Activated CD8-positive, alpha-beta memory T cell treated with anti-CD3 and anti-CD28 coated beads for 4 hours (primary cell): ENCODE data around the gene ROBO1.
"Not testable (repeated sequence)": the region's sequence is repeated elsewhere in the genome, so short reads cannot be mapped to it uniquely, and the experiment has no call there.

Source experiments
- DNase-seq, 2 donors: peaks; one replicate each; pipeline ENCODE4 v3.0.0-alpha.2; 2020; ENCODE audit warnings: low read depth in 2 of 2

ROBO1 gene

GRCh38 chr3:79378064-79378463 is 389.7 kb downstream of the ROBO1 start:
- no peak for DNase-seq

- no peak for DNase-seq
Observed at GRCh38 chr3:79369306-79369705, 398.5 kb downstream of the ROBO1 start.

DNA sequence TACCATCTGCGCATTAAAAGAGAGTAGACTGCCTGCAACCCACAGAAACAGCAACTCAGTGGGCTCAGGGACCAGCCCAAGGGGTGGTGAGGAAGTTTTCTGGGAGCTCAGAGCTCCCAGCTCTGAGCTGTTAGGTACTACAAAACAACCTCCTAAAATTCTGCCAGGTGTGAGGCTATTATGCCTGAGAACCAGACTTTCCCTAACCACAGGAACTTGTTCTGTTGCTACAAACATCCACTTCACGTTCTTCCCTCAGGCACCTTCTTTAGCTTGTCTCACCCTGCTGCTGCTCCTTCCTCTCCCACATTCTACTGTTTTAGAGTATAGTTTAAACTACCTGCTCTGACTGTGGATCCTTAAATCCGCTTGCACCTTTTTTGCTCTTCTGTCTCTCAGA is 399.4 kb downstream of the ROBO1 start:
- no peak for DNase-seq

GRCh38 chr3:79367803-79368202 is 400.0 kb downstream of the ROBO1 start:
- DNase-seq = no peak

DNA sequence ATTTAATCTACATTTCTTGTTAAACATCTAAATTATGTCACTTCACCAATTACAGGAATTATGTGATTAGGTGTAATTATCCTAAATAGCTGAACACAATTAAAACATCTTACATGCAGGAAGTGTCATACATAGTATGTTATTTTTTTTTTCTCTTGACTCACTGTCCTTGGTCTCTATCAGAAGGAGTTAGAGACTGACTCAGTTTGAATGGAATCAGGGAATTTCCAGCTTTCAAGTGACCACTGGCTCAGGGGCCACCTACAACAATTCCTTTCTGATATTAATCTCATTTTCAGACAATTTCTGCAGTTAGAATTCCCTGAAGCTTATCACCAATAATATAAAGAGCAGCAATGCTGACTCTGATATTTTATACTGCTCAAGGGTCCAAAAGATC is 400.7 kb downstream of the ROBO1 start:
- no peak for DNase-seq

DNA sequence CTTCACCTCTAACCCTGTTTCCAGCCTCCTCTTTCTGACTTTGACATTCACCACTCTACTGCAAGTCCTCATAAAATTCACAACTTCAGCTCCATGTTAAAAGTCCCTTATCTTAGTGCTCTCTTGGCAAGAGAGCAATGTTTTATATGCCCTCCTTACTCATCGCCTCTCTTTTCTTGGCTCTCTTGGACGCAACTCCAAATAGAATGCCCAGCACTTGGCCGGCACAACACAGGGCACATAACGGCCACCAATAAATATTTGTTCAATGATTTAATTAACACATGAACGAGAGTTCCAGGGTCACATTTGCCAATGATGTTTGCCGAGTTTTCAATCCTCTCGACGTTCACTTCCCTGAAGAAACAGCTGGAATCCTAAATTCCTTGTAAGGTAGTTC is 401.4 kb downstream of the ROBO1 start:
- no peak for DNase-seq

- DNase-seq = no peak
Observed at GRCh38 chr3:79364784-79365183, 403.0 kb downstream of the ROBO1 start.

GRCh38 chr3:79362571-79363270 is 405.1 kb downstream of the ROBO1 start:
- DNase-seq = no peak

DNA sequence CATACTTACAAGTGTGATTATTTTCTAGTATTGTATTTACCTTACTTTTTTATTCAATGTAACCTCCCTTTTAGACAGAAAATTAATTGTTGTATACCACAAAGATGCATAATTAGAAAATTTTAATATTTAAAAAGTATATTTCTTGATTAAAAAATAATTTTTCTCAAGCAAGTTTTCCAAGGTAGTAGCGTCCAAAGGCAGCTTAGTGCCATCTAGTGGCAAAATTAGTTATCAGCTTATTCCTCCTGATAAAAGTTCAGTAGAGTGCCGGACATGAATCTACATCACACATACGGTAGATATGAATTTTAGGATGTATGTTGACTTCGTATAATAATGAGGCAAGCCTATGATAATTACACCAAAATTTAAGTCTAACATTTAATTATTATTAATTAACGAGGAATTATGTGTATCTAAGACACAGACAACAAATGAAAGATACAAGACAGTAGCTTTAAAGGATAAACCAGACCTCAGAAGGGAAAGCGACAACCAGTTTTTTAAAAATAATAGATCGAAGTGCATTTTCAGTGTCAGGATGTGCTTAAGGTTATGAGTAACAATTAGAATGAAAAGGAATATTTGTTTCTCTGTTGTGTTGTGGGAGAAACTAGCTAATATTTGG is 405.9 kb downstream of the ROBO1 start:
- no peak for DNase-seq

DNA sequence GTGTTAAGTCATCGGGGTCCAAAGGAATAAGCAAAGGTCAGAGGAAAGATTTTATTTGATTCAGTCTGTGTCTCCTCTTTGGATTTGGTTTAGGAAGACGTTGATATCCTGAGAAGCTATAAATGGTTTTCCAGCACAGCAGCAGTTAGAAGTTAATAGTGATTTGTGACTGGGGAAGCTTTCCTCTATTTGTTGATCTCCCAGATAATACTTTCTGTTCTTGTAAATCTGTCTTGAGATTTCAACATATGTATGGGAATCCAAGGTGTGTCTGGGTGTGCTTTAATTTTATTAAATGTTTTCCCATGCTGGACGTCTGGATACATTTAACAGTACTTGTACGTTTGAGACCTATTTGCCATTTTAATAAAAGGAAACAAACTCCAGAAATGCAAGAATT is 409.5 kb downstream of the ROBO1 start:
- no peak for DNase-seq

- no peak for DNase-seq
Observed at GRCh38 chr3:79354179-79354688, 413.6 kb downstream of the ROBO1 start.

DNA sequence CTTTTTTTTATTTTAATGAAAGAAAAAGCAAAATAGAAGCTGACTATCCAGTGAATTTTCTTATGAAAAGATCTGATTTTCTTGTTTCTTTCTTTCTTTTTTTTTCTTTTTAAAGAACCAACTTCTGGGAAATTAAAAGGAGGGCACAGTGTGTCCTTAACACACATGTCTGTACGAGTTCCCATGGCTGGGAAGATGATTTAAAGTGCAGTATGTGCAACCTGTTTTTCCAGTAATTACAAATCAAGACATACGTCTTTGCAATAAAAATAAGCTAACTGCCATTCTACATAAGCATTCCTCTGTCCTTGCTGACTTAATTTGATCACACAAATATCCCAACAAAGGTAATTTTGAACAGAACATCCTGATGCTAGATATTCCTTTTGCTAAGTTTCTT is 416.1 kb downstream of the ROBO1 start:
- no peak for DNase-seq

- no peak for DNase-seq
Observed at GRCh38 chr3:79344876-79345871, 422.6 kb downstream of the ROBO1 start.

- no peak for DNase-seq
Observed at GRCh38 chr3:79341961-79342360, 425.8 kb downstream of the ROBO1 start.

- DNase-seq = no peak
Observed at GRCh38 chr3:79339846-79340245, 428.0 kb downstream of the ROBO1 start.

- DNase-seq = no peak
Observed at GRCh38 chr3:79337798-79338197, 430.0 kb downstream of the ROBO1 start.

DNA sequence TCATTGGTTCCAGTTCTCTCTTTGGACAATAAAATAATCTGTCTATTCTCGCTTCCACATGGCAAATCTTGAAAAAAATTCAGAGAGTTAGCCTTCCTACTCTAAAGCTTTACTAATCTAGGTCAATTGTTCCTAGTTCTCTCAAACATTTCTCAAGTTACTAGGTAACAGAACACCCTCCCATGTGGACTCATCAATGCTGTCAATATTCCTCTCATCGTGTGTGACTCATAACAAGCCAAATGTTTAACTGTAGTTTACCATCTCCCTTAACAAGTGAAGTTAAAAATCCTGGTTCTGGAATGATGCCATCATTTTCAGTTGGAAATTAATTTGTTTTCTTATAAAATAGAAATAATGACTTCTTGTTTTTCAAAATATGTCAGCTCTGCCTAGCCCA is 438.6 kb downstream of the ROBO1 start:
- DNase-seq = no peak

- no peak for DNase-seq
Observed at GRCh38 chr3:79326642-79327041, 441.2 kb downstream of the ROBO1 start.

DNA sequence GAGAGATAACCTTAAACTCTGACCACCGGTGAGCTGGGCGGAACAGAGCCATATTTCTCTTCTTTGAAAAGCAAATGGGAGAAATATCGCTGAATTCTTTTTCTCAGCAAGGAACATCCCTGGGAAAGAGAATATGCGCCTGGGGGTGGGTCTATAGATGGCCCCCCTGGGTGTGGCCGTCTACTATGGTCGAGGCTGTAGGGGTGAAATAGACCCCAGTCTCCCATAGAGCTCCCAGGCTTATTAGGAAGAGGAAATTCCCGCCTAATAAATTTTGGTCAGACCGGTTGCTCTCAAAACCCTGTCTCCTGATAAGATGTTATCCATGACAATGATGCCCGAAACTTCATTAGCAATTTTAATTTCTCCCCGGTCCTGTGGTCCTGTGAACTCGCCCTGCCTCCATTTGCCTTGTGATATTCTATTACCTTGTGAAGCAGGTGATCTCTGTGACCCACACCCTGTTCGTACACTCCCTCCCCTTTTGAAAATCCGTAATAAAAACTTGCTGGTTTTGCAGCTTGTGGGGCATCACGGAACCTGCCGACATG is 441.9 kb downstream of the ROBO1 start:
- not testable (repeated sequence) for DNase-seq

GRCh38 chr3:79317551-79318518 is 450.0 kb downstream of the ROBO1 start:
- DNase-seq = no peak

DNA sequence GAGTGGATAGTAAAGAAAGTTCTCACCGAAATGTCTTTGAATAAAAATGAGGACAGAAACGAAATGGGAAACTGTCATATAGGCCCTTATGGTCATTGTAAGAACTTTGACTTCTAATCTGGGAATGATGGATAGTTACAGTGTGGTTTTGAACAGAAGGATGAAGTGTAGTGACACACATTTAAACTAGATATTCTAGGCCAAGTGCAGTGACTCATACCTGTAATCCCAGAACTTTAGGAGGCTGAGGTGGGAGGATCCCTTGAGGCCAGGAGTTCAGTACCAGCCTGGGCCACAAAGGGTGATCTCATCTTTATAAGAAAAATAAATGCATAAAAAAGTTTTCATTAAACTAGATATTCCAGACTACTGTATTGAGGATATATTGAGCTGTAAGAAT is 452.8 kb downstream of the ROBO1 start:
- no peak for DNase-seq
